GM23248 (cell line): Measurements from ENCODE around the gene PDIA6. TPM values are rescaled to one million over a fixed set of nuclear protein-coding genes. Genes with fewer than 3 reads are reported as not detected.

Experiments
- DNase-seq: peaks from one replicate; pipeline ENCODE4 v3.0.0-alpha.2; 2015
- H2AFZ ChIP-seq: fragments of 200-600 bp; sonication (generic); 2 replicates; pipeline ENCODE4 v1.6.1; 2016; ENCODE audit warnings: antibody characterized with exemption
- H3F3A ChIP-seq: fragments of 200-600 bp; sonication (generic); 2 replicates; pipeline ENCODE4 v1.6.1; 2016; ENCODE audit warnings: mild to moderate bottlenecking, antibody characterized with exemption, mixed run types; ENCODE audit not compliant: insufficient read depth
- H3K27ac ChIP-seq: fragments of 200-600 bp; sonication (generic); 2 replicates; pipeline ENCODE4 v1.5.1; 2016; ENCODE audit warnings: mild to moderate bottlenecking
- H3K27me3 ChIP-seq: fragments of 200-600 bp; sonication (generic); replicated peaks from 2 replicates; pipeline ENCODE4 v1.6.1; 2016; ENCODE audit warnings: mild to moderate bottlenecking; ENCODE audit not compliant: insufficient read depth
- H3K36me3 ChIP-seq: fragments of 200-600 bp; sonication (generic); 2 replicates; pipeline ENCODE4 v1.6.1; 2016; ENCODE audit warnings: low read depth, mild to moderate bottlenecking
- H3K4me1 ChIP-seq: fragments of 200-600 bp; sonication (generic); 2 replicates; pipeline ENCODE4 v1.6.1; 2016; ENCODE audit warnings: mild to moderate bottlenecking; ENCODE audit not compliant: insufficient read depth
- H3K4me2 ChIP-seq: fragments of 200-600 bp; sonication (generic); one replicate; pipeline ENCODE4 v1.6.1; 2016; ENCODE audit warnings: mild to moderate bottlenecking; ENCODE audit not compliant: unreplicated experiment
- H3K4me3 ChIP-seq: fragments of 200-600 bp; sonication (generic); 2 replicates; pipeline ENCODE4 v1.5.1; 2016; ENCODE audit warnings: mild to moderate bottlenecking
- H3K79me2 ChIP-seq: fragments of 200-600 bp; sonication (generic); 2 replicates; pipeline ENCODE4 v1.6.1; 2016; ENCODE audit warnings: mild to moderate bottlenecking; ENCODE audit not compliant: insufficient read depth
- H3K9ac ChIP-seq: fragments of 200-600 bp; sonication (generic); 2 replicates; pipeline ENCODE4 v1.6.1; 2016; ENCODE audit warnings: mild to moderate bottlenecking
- H3K9me2 ChIP-seq: fragments of 200-600 bp; sonication (generic); 2 replicates; pipeline ENCODE4 v1.6.1; 2016; ENCODE audit warnings: mixed run types, mild to moderate bottlenecking, moderate library complexity; ENCODE audit not compliant: insufficient read depth
- H3K9me3 ChIP-seq: fragments of 200-600 bp; sonication (generic); one replicate; pipeline ENCODE4 v1.6.1; 2017; ENCODE audit warnings: low read depth
- H4K20me1 ChIP-seq: fragments of 200-600 bp; sonication (generic); 2 replicates; pipeline ENCODE4 v1.6.0; 2016; ENCODE audit not compliant: insufficient read depth
- EZH2 ChIP-seq: fragments of 200-600 bp; sonication (generic); IDR thresholded peaks from 2 replicates; pipeline ENCODE4 v1.6.1; 2018; ENCODE audit warnings: antibody characterized with exemption, mild to moderate bottlenecking; ENCODE audit not compliant: insufficient read depth, poor library complexity, severe bottlenecking
- EZH2phosphoT487 ChIP-seq: fragments of 200-600 bp; sonication (generic); IDR thresholded peaks from 2 replicates; pipeline ENCODE4 v1.6.1; 2018; ENCODE audit warnings: antibody characterized with exemption, moderate library complexity, mild to moderate bottlenecking, low read depth; ENCODE audit not compliant: insufficient read depth
- WGBS, 2 experiments: methylation state at CpG; one replicate each; pipeline ENCODE4 v1.1.6; 2015 to 2017; ENCODE audit warnings: low lambda C conversion rate in 2 of 2, low coverage in 1 of 2; ENCODE audit errors: missing lambda C conversion rate in 2 of 2; 5-methylcytosine and 5-hydroxymethylcytosine counted together
- in situ Hi-C: fragments of 300-500 bp; cut with MboI; formaldehyde crosslinking; loops from 2 replicates; pipeline ENCODE4 v1.15.0; 2020
- polyA plus RNA-seq: library from polyadenylated mRNA; unstranded; fragments of >200 nt; fragmentation: Nextera tagmentation; extraction: Ambion mirVana; gene quantifications from 2 replicates; pipeline ENCODE4 v1.2.1, GENCODE V29; 2016
- total RNA-seq: library from RNA; depleted of rRNA; stranded (reverse); fragments of >200 nt; shearing (Covaris generic); gene quantifications from 2 replicates; pipeline ENCODE4 v1.2.3, GENCODE V29; 2014

Gene PDIA6
- total and polyA plus RNA-seq, 2 experiments from 2014 or later, result 363 to 502 TPM

DNA sequence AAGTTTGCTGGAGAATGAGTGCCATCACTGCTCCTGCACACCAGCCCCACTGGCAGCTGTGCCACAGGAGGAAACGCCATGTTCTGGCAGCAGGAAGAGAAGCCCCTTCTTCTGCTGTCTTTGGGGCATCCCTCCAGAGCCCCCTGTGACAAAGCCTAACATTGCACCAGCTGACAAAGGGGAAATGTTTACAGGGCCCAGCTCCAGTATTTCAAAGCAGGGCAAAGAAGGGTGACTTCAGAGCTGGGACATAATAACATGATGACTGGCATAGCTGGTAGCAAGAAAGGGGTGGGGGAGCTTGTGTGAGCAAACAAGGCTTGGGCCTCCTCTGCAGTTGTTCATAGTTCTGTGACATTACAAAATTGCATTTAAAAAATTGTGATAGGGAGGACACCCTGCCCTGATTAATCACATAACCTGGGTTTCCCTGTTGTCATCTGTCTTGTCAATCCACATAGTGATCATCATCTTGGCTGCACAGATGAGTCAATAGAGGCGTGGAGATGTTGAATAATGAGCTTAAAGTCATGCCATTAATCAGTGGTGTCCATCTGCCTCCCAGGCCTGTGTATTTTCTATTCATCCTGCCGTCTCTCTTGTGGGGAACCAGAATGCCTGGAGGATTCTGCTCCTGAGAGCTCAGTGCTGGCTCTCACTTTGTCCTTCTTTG, 29.1 kb upstream of the PDIA6 start:
- Histone ChIP-seq H3K27ac (no peak overlapping the region), H3F3A (no peaks in the 10 kb centered on the region), H3K79me2 (no peaks in the 10 kb centered on the region), H3K4me1 (no peaks in the 10 kb centered on the region), H3K9me2 (no peaks in the 10 kb centered on the region), H3K36me3 (no peaks in the 10 kb centered on the region), H2AFZ (no peak overlapping the region), H3K9me3 (no peaks in the 10 kb centered on the region), H3K4me2 (no peak overlapping the region), H3K27me3 (peaks cover 11% of the 10 kb centered on the region), H4K20me1 (no peaks in the 10 kb centered on the region), H3K9ac (no peak overlapping the region), H3K4me3 (no peak overlapping the region)
- in situ Hi-C loops, result loop anchor here (25.0 kb wide), 1 partner anchor 596 kb away; no protein-coding TSS in a partner anchor
- WGBS, 2 experiments, result 17 to 24% methylated on average over 3 of the region's 3 CpGs
- TF ChIP-seq EZH2 (no peak), EZH2phosphoT487 (no peak)
- no peak for DNase-seq

DNA sequence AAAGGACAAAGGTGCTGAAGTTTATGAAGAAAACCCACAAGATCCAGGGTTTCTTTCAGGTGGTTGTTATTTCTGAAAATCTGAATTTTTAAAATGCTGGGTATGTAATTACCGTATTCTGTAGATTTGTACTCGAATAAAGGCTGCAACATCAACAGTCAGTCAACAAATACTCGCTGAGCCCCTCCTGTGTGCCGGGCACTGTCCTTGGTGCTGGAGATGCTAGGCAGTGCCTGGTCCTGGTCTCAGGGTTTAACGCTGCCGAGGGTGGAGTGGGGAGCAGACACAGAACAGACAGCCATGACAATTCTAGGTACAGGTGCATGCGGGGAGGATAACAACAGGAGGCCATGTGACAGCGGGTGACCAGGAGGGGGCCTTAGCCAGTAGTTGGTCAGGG, 27.2 kb upstream of the PDIA6 start:
- no peaks in the 10 kb centered on the region for H3K36me3 ChIP-seq
- 34 to 48% methylated on average over 8 of the region's 8 CpGs for WGBS, 2 experiments
- no peak overlapping the region for H3K9ac ChIP-seq
- H3K9me2 ChIP-seq, result no peaks in the 10 kb centered on the region
- no peak overlapping the region for H3K27ac ChIP-seq
- H3K27me3 ChIP-seq, result peaks cover 13% of the 10 kb centered on the region
- DNase-seq, result peak; percentile 38
- H3K4me1 ChIP-seq, result no peaks in the 10 kb centered on the region
- H2AFZ ChIP-seq, result no peak overlapping the region
- H3F3A ChIP-seq, result no peaks in the 10 kb centered on the region
- H3K9me3 ChIP-seq, result no peaks in the 10 kb centered on the region
- H4K20me1 ChIP-seq, result no peaks in the 10 kb centered on the region
- no peak overlapping the region for H3K4me3 ChIP-seq
- H3K79me2 ChIP-seq, result no peaks in the 10 kb centered on the region
- TF ChIP-seq EZH2phosphoT487, result no peak
- TF ChIP-seq EZH2, result no peak
- H3K4me2 ChIP-seq, result no peak overlapping the region
- in situ Hi-C loops, result loop anchor here (5.0 to 25.0 kb wide), 3 partner anchors 287 to 745 kb away; no protein-coding TSS in a partner anchor

- Histone ChIP-seq H3K27ac (no peak overlapping the region), H3K36me3 (no peaks in the 10 kb centered on the region), H3F3A (no peaks in the 10 kb centered on the region), H3K9ac (no peak overlapping the region), H3K9me2 (no peaks in the 10 kb centered on the region), H4K20me1 (no peaks in the 10 kb centered on the region), H3K4me2 (no peak overlapping the region), H2AFZ (no peak overlapping the region), H3K27me3 (peaks cover 13% of the 10 kb centered on the region), H3K4me3 (no peak overlapping the region), H3K4me1 (no peaks in the 10 kb centered on the region), H3K79me2 (no peaks in the 10 kb centered on the region), H3K9me3 (no peaks in the 10 kb centered on the region)
- no peak for TF ChIP-seq EZH2
- TF ChIP-seq EZH2phosphoT487, result no peak
- WGBS, 2 experiments, result 20 to 27% methylated on average over 3 of the region's 3 CpGs
- in situ Hi-C loops, result loop anchor here (5.0 to 25.0 kb wide), 3 partner anchors 289 to 746 kb away; no protein-coding TSS in a partner anchor
- DNase-seq, result no peak
Observed at GRCh38 chr2:10838734-10839133, 26.1 kb upstream of the PDIA6 start.

DNA sequence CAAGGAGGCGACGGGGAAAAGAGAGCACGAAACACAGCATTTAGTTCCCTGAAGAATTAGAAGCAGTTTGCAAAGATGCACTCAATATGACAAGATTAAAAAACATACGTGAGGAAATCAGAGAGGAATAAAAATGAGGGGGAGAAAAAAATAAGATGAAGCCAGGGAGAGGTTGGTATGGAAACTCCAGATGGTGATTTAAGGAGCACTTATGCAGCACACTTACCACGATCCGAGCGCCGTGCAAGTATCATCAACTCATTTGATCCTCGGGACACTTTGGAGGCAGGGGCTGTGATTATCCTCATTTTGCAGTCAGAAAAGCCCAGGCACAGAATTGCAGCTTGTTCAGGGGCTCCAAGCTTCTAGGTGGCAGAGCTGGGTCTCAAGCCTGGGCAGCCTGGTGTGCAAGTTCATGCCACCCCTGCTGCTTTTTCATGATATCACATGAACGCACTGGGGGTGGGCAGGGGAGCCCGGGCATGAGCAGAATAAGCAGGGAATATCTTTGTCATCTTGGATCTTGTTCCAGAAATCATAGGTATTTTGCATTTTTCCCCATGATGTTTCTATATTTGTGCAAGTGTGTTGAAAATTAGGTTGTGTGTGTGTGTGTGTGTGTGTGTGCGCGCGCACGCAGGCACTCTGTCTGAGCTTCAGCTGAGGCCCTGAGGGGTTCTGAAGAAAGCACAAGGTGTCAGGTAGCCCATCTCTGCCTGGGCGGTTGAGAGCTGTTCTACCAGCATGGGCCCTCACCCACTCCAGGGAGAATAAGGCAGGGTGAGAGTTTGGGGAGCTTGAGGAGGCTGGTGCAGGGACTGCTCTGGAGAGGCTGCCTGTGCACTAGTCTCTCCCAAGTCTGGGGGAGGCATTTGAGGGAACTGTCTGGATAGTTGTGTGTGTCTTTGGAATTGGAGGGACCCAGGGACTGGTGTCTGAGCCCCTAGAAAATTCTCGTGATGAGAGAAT, 25.0 kb upstream of the PDIA6 start:
- DNase-seq, result no peak
- H3K4me1 ChIP-seq, result no peaks in the 10 kb centered on the region
- TF ChIP-seq EZH2, result no peak
- TF ChIP-seq EZH2phosphoT487, result no peak
- in situ Hi-C loops, result loop anchor here (5.0 to 25.0 kb wide), 3 partner anchors 290 to 747 kb away; no protein-coding TSS in a partner anchor
- no peaks in the 10 kb centered on the region for H3K79me2 ChIP-seq
- H3K4me3 ChIP-seq, result no peak overlapping the region
- no peak overlapping the region for H3K4me2 ChIP-seq
- H3K9me2 ChIP-seq, result no peaks in the 10 kb centered on the region
- H4K20me1 ChIP-seq, result no peaks in the 10 kb centered on the region
- H3K27ac ChIP-seq, result no peak overlapping the region
- H3K27me3 ChIP-seq, result peaks cover 13% of the 10 kb centered on the region
- no peaks in the 10 kb centered on the region for H3F3A ChIP-seq
- no peak overlapping the region for H2AFZ ChIP-seq
- no peaks in the 10 kb centered on the region for H3K36me3 ChIP-seq
- 52 to 59% methylated on average over 17 of the region's 17 CpGs for WGBS, 2 experiments
- no peak overlapping the region for H3K9ac ChIP-seq
- no peaks in the 10 kb centered on the region for H3K9me3 ChIP-seq
